ENCODE measurements around the gene RAP1GAP2.

- TF ChIP-seq CTCF (IDR thresholded peaks at IDR 0.05) (no peak), POLR2A (IDR thresholded peaks at IDR 0.05) (no peak)
Observed at GRCh38 chr17:2978116-2978515, 181.9 kb downstream of the RAP1GAP2 start.
